OCI-LY3 (cell line): ENCODE data around the gene SMTN.
"Not testable (repeated sequence)": the region's sequence is repeated elsewhere in the genome, so short reads cannot be mapped to it uniquely, and the experiment has no call there.

ENCODE experiments used
- H2AFZ ChIP-seq: fragments of 200-600, 300-600 bp; shearing (Covaris generic); 2 replicates; pipeline ENCODE4 v1.6.0; 2014; ENCODE audit warnings: antibody characterized with exemption, low read depth, low read length
- H3K27ac ChIP-seq: fragments of 200-600, 300-600 bp; sonication (generic); 2 replicates; pipeline ENCODE4 v1.5.1; 2014; ENCODE audit warnings: mild to moderate bottlenecking, low read length, moderate library complexity, mixed read lengths
- H3K27me3 ChIP-seq: fragments of 200-600, 300-600 bp; sonication (generic); 2 replicates; pipeline ENCODE4 v1.6.1; 2014; ENCODE audit warnings: low read depth, low read length, mixed read lengths
- H3K36me3 ChIP-seq: fragments of 200-600, 300-600 bp; sonication (generic); replicated peaks from 2 replicates; pipeline ENCODE3; 2014; ENCODE audit warnings: low read depth, low read length, mixed read lengths
- H3K4me1 ChIP-seq: fragments of 300-600, 200-600 bp; sonication (generic); 2 replicates; pipeline ENCODE4 v1.6.1; 2014; ENCODE audit warnings: low read length, mixed read lengths
- H3K4me2 ChIP-seq: fragments of 200-600, 300-600 bp; sonication (generic); 2 replicates; pipeline ENCODE4 v1.6.1; 2014; ENCODE audit warnings: low read length, mixed read lengths
- H3K4me3 ChIP-seq: fragments of 300-600, 200-600 bp; sonication (generic); 2 replicates; pipeline ENCODE4 v1.5.1; 2014; ENCODE audit warnings: antibody characterized with exemption, mild to moderate bottlenecking, low read length, moderate library complexity
- H3K79me2 ChIP-seq: fragments of 300-600, 200-600 bp; shearing (Covaris generic); 2 replicates; pipeline ENCODE4 v1.6.1; 2014; ENCODE audit warnings: mild to moderate bottlenecking, low read length, mixed read lengths
- H3K9ac ChIP-seq: fragments of 300-600, 200-600 bp; shearing (Covaris generic); 2 replicates; pipeline ENCODE4 v1.6.0; 2014; ENCODE audit warnings: mild to moderate bottlenecking, low read length, moderate library complexity
- H3K9me3 ChIP-seq: fragments of 200-600, 300-600 bp; shearing (Covaris generic); 2 replicates; pipeline ENCODE4 v1.6.1; 2014; ENCODE audit warnings: low read length, mixed read lengths; ENCODE audit not compliant: insufficient read depth
- H4K20me1 ChIP-seq: fragments of 200-600, 300-600 bp; sonication (generic); 2 replicates; pipeline ENCODE4 v1.6.1; 2016; ENCODE audit warnings: low read length, mixed read lengths; ENCODE audit not compliant: insufficient read depth
- EZH2phosphoT487 ChIP-seq: fragments of 200-600 bp; shearing (Covaris generic); IDR thresholded peaks from 2 replicates; pipeline ENCODE4 v1.6.1; 2018; ENCODE audit warnings: antibody characterized with exemption, mixed run types, low read depth
- TF ChIP-seq, protein P1 (sequence below): fragments of 200-600, 300-600 bp; sonication (generic); IDR thresholded peaks from 2 replicates; pipeline ENCODE4 v1.5.1; 2014; ENCODE audit warnings: antibody characterized with exemption, low read length, low read depth

The SMTN gene

DNA sequence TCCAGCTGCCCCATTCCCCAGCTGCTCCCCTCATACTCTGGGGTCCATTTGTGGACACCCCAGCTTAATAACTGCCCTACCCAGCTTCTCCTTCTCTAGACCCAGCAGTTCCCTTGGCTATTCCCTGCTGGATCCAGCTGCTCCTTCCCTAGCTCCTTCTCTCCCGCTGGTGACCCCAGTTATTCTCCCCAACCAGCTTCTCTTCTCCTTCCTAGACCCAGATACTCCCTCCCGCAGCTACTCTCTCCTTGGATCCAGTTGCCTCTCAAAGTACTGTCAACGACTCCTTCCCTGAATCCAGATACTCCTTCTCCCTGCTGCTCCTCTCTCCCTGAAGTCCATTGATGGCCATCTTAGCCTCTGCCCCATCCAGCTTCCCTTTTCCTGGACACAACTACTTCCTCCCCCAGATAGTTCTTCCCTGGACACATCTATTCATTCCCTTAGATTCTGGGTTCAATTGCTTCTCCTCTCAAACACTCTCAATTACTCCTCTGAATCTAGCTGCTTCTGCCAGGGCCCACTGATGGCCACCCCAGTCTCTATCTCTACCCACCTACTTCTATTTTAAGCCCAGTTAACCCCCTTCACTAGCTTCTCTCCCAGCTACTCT, 14.6 kb downstream of the SMTN start:
- Histone ChIP-seq H3K9ac (no peak overlapping the region), H4K20me1 (no peaks in the 10 kb centered on the region), H3K79me2 (no peaks in the 10 kb centered on the region), H3K4me2 (no peak overlapping the region), H2AFZ (no peak overlapping the region), H3K4me1 (no peaks in the 10 kb centered on the region), H3K36me3 (peaks cover 8% of the 10 kb centered on the region), H3K27me3 (no peaks in the 10 kb centered on the region), H3K4me3 (no peak overlapping the region), H3K9me3 (no peaks in the 10 kb centered on the region), H3K27ac (no peak overlapping the region)
- TF ChIP-seq EZH2phosphoT487 = no peak

DNA sequence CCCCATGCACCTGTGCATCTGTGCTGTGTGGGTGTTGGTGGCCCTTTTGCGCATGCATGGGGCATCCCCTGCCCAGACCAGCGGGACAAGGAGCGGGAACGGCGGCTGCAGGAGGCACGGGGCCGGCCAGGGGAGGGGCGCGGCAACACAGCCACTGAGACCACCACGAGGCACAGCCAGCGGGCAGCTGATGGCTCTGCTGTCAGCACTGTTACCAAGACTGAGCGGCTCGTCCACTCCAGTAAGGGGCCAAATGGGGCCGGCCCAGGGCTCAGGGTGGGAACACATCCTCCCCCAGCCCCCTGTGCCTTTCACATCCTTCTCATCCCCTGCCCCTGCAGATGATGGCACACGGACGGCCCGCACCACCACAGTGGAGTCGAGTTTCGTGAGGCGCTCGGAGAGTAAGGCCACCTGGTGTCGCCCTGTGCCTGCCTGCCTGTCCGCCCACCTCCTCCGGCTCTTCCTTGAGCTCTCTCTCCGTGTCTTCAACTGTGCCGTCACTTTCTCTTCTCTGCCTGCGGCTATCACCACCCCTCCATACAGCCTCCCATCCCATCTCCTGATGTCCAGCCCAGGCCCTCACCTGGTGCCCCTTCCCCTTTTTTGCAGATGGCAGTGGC, 15.7 kb downstream of the SMTN start:
- peaks cover 7% of the 10 kb centered on the region for H3K36me3 ChIP-seq
- TF ChIP-seq, protein P1, sequence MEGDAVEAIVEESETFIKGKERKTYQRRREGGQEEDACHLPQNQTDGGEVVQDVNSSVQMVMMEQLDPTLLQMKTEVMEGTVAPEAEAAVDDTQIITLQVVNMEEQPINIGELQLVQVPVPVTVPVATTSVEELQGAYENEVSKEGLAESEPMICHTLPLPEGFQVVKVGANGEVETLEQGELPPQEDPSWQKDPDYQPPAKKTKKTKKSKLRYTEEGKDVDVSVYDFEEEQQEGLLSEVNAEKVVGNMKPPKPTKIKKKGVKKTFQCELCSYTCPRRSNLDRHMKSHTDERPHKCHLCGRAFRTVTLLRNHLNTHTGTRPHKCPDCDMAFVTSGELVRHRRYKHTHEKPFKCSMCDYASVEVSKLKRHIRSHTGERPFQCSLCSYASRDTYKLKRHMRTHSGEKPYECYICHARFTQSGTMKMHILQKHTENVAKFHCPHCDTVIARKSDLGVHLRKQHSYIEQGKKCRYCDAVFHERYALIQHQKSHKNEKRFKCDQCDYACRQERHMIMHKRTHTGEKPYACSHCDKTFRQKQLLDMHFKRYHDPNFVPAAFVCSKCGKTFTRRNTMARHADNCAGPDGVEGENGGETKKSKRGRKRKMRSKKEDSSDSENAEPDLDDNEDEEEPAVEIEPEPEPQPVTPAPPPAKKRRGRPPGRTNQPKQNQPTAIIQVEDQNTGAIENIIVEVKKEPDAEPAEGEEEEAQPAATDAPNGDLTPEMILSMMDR = no peak
- TF ChIP-seq EZH2phosphoT487 = no peak
- H3K9ac ChIP-seq = no peak overlapping the region
- no peaks in the 10 kb centered on the region for H4K20me1 ChIP-seq
- no peak overlapping the region for H3K4me2 ChIP-seq
- H3K4me1 ChIP-seq = no peaks in the 10 kb centered on the region
- H3K79me2 ChIP-seq = no peaks in the 10 kb centered on the region
- H3K4me3 ChIP-seq = no peak overlapping the region
- H3K9me3 ChIP-seq = no peaks in the 10 kb centered on the region
- H3K27ac ChIP-seq = no peak overlapping the region
- H3K27me3 ChIP-seq = no peaks in the 10 kb centered on the region
- H2AFZ ChIP-seq = no peak overlapping the region

- H3K36me3 ChIP-seq, H3K4me3 ChIP-seq, H3K9me3 ChIP-seq, H3K9ac ChIP-seq, H3K4me1 ChIP-seq, H4K20me1 ChIP-seq, H3K27me3 ChIP-seq, H3K27ac ChIP-seq, H3K79me2 ChIP-seq, H2AFZ ChIP-seq, H3K4me2 ChIP-seq: not testable (repeated sequence)
Measured at GRCh38 chr22:31097539-31097938, 16.4 kb downstream of the SMTN start.

DNA sequence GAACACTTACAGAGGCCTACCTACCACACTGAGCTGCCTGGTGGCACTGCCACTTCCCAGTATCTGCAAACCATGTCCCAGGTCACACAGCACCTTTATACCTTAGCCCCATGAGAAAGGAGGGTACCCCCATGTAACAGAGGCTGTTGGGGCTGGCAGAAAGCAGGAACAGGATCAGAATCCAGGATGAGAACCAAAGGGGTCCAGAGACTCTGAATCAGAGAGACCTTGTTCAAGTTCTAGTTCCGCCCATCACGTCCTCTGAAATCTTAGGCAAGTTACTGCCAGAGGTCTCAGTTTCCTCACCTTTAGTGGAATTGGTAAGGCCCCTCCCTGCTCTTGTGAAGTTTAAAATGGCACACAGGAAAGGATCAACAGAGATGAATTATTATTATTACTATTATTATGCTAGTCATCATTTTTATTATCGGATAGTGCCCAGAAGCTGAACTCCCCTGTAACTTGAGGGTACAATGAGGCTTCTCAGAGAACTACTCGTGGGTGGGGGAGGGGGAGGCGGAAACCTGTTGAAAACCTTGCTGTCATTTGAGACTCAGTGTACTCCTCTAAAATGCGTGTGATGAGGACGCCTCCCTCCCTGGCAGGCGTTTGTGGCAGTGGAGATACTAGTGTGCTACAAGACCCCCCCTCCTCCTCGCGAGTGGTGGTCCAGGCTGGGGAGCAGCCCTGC, 17.0 kb downstream of the SMTN start:
- Histone ChIP-seq H3K4me2 (no peak overlapping the region), H3K36me3 (peaks cover 3% of the 10 kb centered on the region), H3K4me1 (no peaks in the 10 kb centered on the region), H3K9ac (no peak overlapping the region), H3K27ac (no peak overlapping the region), H4K20me1 (no peaks in the 10 kb centered on the region), H3K9me3 (no peaks in the 10 kb centered on the region), H3K4me3 (no peak overlapping the region), H2AFZ (no peak overlapping the region), H3K79me2 (no peaks in the 10 kb centered on the region), H3K27me3 (no peaks in the 10 kb centered on the region)
- TF ChIP-seq EZH2phosphoT487 = no peak
- TF ChIP-seq, protein P1 = no peak

DNA sequence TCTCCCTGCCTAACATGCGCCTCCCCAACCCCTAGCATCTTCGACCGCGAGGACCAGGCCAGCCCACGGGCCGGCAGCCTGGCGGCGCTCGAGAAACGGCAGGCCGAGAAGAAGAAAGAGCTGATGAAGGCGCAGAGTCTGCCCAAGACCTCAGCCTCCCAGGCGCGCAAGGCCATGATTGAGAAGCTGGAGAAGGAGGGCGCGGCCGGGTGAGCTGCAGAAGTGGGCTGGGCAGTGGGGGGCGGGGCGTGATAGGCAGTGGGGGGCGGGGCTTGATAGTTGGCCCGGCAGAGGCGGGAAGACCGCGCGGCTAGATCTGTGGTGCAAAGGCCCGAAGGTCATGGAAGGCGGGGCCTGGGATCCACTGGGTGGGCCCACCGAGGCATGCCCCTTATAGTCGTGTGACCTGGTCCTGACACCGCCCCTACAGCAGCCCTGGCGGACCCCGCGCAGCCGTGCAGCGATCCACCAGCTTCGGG, 17.6 kb downstream of the SMTN start:
- no peaks in the 10 kb centered on the region for H4K20me1 ChIP-seq
- no peaks in the 10 kb centered on the region for H3K27me3 ChIP-seq
- H3K9me3 ChIP-seq = no peaks in the 10 kb centered on the region
- no peaks in the 10 kb centered on the region for H3K4me1 ChIP-seq
- no peak overlapping the region for H3K9ac ChIP-seq
- H3K4me2 ChIP-seq = no peak overlapping the region
- no peak overlapping the region for H3K4me3 ChIP-seq
- no peaks in the 10 kb centered on the region for H3K79me2 ChIP-seq
- no peak overlapping the region for H3K27ac ChIP-seq
- TF ChIP-seq, protein P1 = no peak
- no peak for TF ChIP-seq EZH2phosphoT487
- peaks cover 3% of the 10 kb centered on the region for H3K36me3 ChIP-seq
- no peak overlapping the region for H2AFZ ChIP-seq
